ENCODE measurements around the gene B4GAT1. TPM values are rescaled to one million over a fixed set of nuclear protein-coding genes. Genes with fewer than 3 reads are reported as not detected.
A peak's percentile ranks its signal among the peaks of the same experiment; 100 is the strongest.

B4GAT1 gene
- total and polyA plus RNA-seq, 2 of the 13 experiments (the other 11 are each of a cell fraction or from before 2014, with no cell fraction given): 40.4 to 109 TPM

GRCh38 chr11:66336234-66337102 is 11.0 kb downstream of the B4GAT1 start, which contains the start of gene RIN1 (continued):
- TF ChIP-seq CHCHD3 (CRISPR knock-in tag; IDR thresholded peaks at IDR 0.05) (no peak), RFXAP (CRISPR knock-in tag; IDR thresholded peaks at IDR 0.05; ENCODE audit: borderline replicate concordance) (no peak), SP2 (CRISPR knock-in tag; IDR thresholded peaks at IDR 0.05) (peak; percentile 43), ZBTB43 (CRISPR knock-in tag; conservative IDR thresholded peaks at IDR 0.05) (peak; percentile 27; the same call in 1 of the 2 replicates), SMC3 (IDR thresholded peaks at IDR 0.05; ENCODE audit: low read length) (peak; percentile 77), BHLHE40 (IDR thresholded peaks at IDR 0.05; ENCODE audit: low read length) (peak; percentile 52), GABPB1 (CRISPR knock-in tag; IDR thresholded peaks at IDR 0.05) (peak; percentile 81), ELF3 (CRISPR knock-in tag; IDR thresholded peaks at IDR 0.05) (peak; percentile 81), DBP (CRISPR knock-in tag; IDR thresholded peaks at IDR 0.05; ENCODE audit: not compliant biosample characterization) (no peak), CHD4 (IDR thresholded peaks at IDR 0.05; ENCODE audit: borderline replicate concordance, low read length) (peak; percentile 61; the same call in 1 of the 2 replicates), DMAP1 (CRISPR knock-in tag; IDR thresholded peaks at IDR 0.05) (peak; percentile 69), USF2 (IDR thresholded peaks at IDR 0.05; ENCODE audit: low read depth, low read length) (0 out of 2 replicates have a peak, but pooled peaks have one; percentile 20), USF2 (CRISPR knock-in tag; IDR thresholded peaks at IDR 0.05; ENCODE audit: borderline replicate concordance) (no peak), ZNF44 (CRISPR knock-in tag; IDR thresholded peaks at IDR 0.05) (no peak), HMG20B (CRISPR knock-in tag; conservative IDR thresholded peaks at IDR 0.05) (peak; percentile 64; the same call in 1 of the 2 replicates), KDM3A (CRISPR knock-in tag; IDR thresholded peaks at IDR 0.05; ENCODE audit: low read depth) (peak; percentile 86), AHDC1 (CRISPR knock-in tag; IDR thresholded peaks at IDR 0.05; ENCODE audit: borderline replicate concordance) (peak; percentile 72; the same call in 1 of the 2 replicates), ZNF792 (CRISPR knock-in tag; IDR thresholded peaks at IDR 0.05) (peak; percentile 56), ZNF773 (CRISPR knock-in tag; IDR thresholded peaks at IDR 0.05; ENCODE audit: borderline replicate concordance) (no peak), ZNF703 (CRISPR knock-in tag; IDR thresholded peaks at IDR 0.05; ENCODE audit: borderline replicate concordance) (no peak)
